ENCODE measurements around the gene ARID3C.

The ARID3C gene

DNA sequence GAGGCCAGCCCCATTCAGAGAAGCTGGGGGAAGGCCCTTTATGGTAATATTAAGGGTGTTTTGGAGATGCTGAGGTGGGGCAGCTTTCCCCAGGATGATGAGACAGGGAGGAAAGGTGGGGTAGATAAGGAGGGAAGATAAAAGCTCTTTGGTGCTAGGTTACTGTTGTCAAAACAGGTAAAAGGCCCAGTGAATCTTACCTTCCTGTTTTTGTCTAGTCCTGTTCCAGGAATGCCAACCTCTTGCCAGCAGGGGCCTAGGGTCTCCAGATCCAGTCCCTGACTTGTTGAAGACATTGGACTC lies 34.4 kb upstream of the ARID3C start:
- peaks cover 6% of the 10 kb centered on the region for H3K4me1 ChIP-seq (ENCODE audit: insufficient read depth, low read length)
- no peak overlapping the region for H3K9ac ChIP-seq (ENCODE audit: low read depth, low read length)
- no peaks in the 10 kb centered on the region for H3K9me3 ChIP-seq (ENCODE audit: insufficient read depth, low read depth, low read length)
- no peak overlapping the region for H3K4me3 ChIP-seq (ENCODE audit: low read length)
- no peaks in the 10 kb centered on the region for H3K27me3 ChIP-seq (ENCODE audit: insufficient read depth, low read length)
- H3K27ac ChIP-seq (ENCODE audit: low read depth, low read length), result no peak overlapping the region
- peaks cover 2% of the 10 kb centered on the region; the same call in 1 of the 2 replicates for H3K36me3 ChIP-seq (ENCODE audit: insufficient read depth, low read length)

DNA sequence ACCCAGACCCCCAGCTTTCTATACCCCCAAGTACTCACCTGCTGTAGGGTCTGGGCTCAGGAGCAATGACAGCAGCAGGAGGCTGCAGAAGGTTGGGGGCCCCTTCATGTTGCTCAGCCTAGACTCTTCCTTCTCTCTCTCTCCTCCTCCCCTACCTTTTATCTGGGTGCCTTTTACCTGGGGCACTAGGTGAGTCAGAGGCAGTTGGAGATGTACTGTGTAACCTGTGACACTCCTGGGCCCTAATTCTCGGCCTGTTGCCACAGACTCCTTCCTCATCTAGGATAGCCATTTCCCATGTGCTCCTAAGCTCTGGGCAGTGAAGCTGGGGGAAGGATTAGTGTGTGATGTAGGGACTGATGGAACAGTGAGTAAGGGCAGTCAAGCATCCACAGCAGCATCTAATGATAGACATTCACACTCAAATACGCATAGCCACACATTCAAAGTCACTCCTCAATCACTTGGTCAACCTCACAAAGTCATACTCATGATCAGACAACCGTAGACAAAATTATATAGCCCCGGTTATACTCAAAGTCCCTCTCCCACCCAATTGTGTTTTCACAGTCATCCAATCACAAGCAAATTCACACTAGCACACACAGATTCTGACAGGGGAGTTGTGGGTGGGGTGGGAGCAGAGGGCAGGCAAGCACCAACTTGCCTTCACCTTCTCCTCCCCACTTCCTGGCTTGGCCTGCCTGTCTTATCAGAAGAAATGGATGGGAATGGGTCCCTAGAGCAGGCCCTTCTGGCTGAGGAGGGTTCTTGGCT lies 33.8 kb upstream of the ARID3C start, which contains the start of gene CCL27:
CCL27 (minus strand) TSS at position 132 of the 777 bp plus-strand sequence; CDS start at position 108, 24 bp downstream.
- Histone ChIP-seq H3K27me3 (ENCODE audit: insufficient read depth, low read length) (no peaks in the 10 kb centered on the region), H3K9me3 (ENCODE audit: insufficient read depth, low read depth, low read length) (no peaks in the 10 kb centered on the region), H3K9ac (ENCODE audit: low read depth, low read length) (no peak within 1 kb of the TSS), H3K4me3 (ENCODE audit: low read length) (no peak within 1 kb of the TSS), H3K27ac (ENCODE audit: low read depth, low read length) (no peak within 1 kb of the TSS), H3K4me1 (ENCODE audit: insufficient read depth, low read length) (peaks cover 6% of the 10 kb centered on the region), H3K36me3 (ENCODE audit: insufficient read depth, low read length) (no peaks in the 10 kb centered on the region)
- 93% methylated on average over 4 of the region's 4 CpGs for WGBS

DNA sequence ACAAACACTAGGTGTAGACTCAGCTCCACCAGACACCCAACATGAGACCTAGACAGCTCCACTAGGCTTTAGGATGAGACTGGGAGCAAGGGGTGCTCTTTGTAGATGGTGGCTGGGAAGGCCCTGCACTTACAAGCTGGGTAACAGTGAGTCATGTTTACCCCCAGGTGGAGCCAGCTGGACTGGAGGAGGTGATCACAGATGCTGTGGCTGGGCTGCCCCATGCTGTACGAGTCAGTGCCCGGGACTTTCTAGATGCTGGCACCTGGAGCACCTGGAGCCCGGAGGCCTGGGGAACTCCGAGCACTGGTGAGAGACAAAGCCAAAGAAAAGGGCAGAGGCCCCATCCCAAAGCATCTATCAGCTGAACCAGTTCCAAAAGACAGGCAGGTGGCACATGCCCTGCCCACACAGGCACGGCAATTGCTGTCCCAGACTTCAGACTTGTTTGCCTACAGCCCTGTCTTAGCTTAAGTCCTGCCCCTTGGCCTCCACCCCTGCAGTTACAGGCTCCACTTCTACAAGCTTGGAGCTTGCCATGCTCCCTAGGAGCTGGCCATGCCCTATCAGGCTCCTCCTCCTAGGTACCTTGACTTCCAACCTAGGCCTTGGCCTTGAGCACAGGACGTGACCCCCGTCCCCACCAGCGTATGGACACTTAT lies 30.9 kb upstream of the ARID3C start:
- H3K9me3 ChIP-seq (ENCODE audit: insufficient read depth, low read depth, low read length), result no peaks in the 10 kb centered on the region
- no peak overlapping the region for H3K4me3 ChIP-seq (ENCODE audit: low read length)
- 91% methylated on average over 8 of the region's 8 CpGs for WGBS
- no peak overlapping the region for H3K9ac ChIP-seq (ENCODE audit: low read depth, low read length)
- peaks cover 4% of the 10 kb centered on the region for H3K4me1 ChIP-seq (ENCODE audit: insufficient read depth, low read length)
- no peaks in the 10 kb centered on the region for H3K36me3 ChIP-seq (ENCODE audit: insufficient read depth, low read length)
- no peak overlapping the region for H3K27ac ChIP-seq (ENCODE audit: low read depth, low read length)
- H3K27me3 ChIP-seq (ENCODE audit: insufficient read depth, low read length), result no peaks in the 10 kb centered on the region

DNA sequence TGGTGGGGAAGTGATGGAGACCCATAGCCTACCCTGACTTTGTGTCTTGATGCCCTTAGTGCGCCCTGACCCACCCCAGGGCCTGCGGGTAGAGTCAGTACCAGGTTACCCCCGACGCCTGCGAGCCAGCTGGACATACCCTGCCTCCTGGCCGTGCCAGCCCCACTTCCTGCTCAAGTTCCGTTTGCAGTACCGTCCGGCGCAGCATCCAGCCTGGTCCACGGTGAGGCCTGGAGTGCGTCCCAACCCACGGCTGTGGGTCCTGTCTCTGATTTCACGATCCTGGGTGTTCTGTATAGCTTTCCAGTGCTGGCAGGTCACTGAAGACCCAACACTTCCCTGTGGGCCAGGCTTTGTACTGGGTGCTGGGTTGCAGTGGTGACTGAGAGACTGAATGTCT lies 29.6 kb upstream of the ARID3C start:
- peaks cover 6% of the 10 kb centered on the region for H3K4me1 ChIP-seq (ENCODE audit: insufficient read depth, low read length)
- no peak overlapping the region for H3K27ac ChIP-seq (ENCODE audit: low read depth, low read length)
- H3K9ac ChIP-seq (ENCODE audit: low read depth, low read length), result no peak overlapping the region
- no peaks in the 10 kb centered on the region for H3K36me3 ChIP-seq (ENCODE audit: insufficient read depth, low read length)
- no peaks in the 10 kb centered on the region for H3K27me3 ChIP-seq (ENCODE audit: insufficient read depth, low read length)
- no peak overlapping the region for H3K4me3 ChIP-seq (ENCODE audit: low read length)
- H3K9me3 ChIP-seq (ENCODE audit: insufficient read depth, low read depth, low read length), result no peaks in the 10 kb centered on the region
- 94% methylated on average over 14 of the region's 14 CpGs for WGBS

DNA sequence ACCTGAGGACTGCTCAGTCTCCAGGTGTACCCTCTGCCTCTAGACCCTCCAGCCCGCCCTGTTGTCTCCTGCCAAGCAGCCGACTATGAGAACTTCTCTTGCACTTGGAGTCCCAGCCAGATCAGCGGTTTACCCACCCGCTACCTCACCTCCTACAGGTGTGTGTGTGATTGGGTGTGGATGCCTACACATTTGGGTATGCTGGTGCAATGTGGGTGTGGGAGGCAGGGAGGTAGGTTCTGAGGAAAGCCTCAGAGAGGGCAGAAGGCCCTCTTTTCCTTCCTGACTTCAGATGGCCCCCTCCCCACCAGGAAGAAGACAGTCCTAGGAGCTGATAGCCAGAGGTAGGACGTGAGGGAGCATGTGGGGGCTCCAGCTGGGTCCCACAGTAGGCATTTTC lies 28.1 kb upstream of the ARID3C start:
- Histone ChIP-seq H3K9me3 (ENCODE audit: insufficient read depth, low read depth, low read length) (no peaks in the 10 kb centered on the region), H3K9ac (ENCODE audit: low read depth, low read length) (no peak overlapping the region), H3K4me1 (ENCODE audit: insufficient read depth, low read length) (peaks cover 19% of the 10 kb centered on the region), H3K4me3 (ENCODE audit: low read length) (no peak overlapping the region), H3K27me3 (ENCODE audit: insufficient read depth, low read length) (no peaks in the 10 kb centered on the region), H3K36me3 (ENCODE audit: insufficient read depth, low read length) (no peaks in the 10 kb centered on the region), H3K27ac (ENCODE audit: low read depth, low read length) (no peak overlapping the region)
- WGBS, result 95% methylated on average over 5 of the region's 5 CpGs

DNA sequence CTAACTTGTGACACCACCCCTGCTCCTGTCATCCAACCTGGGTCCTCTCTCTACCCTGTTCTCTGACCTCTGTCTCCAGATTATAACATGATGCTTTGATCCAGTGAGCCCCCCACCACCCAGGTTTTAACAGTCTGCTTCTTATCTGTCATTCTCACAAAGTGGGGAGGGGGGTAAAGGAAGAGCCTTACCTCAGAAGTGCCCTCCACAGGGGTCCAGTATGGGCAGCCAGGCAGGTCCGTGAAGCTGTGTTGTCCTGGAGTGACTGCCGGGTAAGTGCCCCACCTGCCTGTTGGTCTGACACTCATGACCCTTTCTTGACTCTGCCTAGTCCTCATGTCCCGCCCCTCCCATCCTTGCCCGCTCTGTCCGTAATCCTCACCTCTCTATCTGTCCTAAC lies 26.5 kb upstream of the ARID3C start:
- 66% methylated on average over 5 of the region's 5 CpGs for WGBS
- Histone ChIP-seq H3K36me3 (ENCODE audit: insufficient read depth, low read length) (peaks cover 2% of the 10 kb centered on the region; the same call in 1 of the 2 replicates), H3K27ac (ENCODE audit: low read depth, low read length) (no peak overlapping the region), H3K27me3 (ENCODE audit: insufficient read depth, low read length) (no peaks in the 10 kb centered on the region), H3K4me3 (ENCODE audit: low read length) (no peak overlapping the region), H3K9ac (ENCODE audit: low read depth, low read length) (no peak overlapping the region), H3K4me1 (ENCODE audit: insufficient read depth, low read length) (peaks cover 19% of the 10 kb centered on the region), H3K9me3 (ENCODE audit: insufficient read depth, low read depth, low read length) (no peaks in the 10 kb centered on the region)

DNA sequence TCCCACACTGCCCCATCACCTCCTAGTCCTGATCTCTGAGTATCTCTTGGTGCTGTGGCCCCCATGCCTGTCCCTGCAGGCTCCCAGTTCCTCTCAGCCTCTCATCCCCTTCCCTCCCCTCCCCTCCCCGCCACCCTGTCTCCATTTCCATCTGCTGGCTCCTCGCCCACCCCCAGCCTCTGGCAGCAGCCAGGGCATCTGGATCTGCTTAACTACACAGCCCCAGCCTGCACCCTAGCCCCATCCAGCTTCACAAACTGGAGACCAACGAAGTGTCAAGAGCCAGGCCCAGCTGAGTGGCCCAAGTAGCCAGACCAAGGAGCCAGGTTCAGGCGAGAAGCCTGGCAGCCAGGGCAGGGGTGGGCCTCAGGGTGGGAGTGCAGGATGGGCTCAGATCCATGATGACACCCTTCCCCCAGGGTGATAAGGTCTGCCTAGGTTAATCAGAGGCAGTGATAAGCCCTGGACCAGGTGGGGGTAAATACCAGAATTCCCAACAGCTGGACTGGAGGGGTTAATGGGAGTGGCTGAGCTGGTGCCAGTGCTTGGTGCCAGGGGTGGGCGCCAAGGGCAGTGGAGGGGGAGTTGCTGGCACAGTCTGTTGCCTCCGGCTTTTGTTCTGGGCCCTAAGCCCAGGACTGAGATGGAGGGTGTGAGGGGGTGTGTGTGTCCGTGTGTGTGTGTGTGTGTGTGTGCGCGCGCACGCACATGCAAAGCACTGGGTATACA lies 25.6 kb upstream of the ARID3C start:
- Histone ChIP-seq H3K9ac (ENCODE audit: low read depth, low read length) (no peak overlapping the region), H3K4me1 (ENCODE audit: insufficient read depth, low read length) (peaks cover 19% of the 10 kb centered on the region), H3K27me3 (ENCODE audit: insufficient read depth, low read length) (no peaks in the 10 kb centered on the region), H3K36me3 (ENCODE audit: insufficient read depth, low read length) (peaks cover 11% of the 10 kb centered on the region), H3K27ac (ENCODE audit: low read depth, low read length) (no peak overlapping the region), H3K4me3 (ENCODE audit: low read length) (no peak overlapping the region), H3K9me3 (ENCODE audit: insufficient read depth, low read depth, low read length) (no peaks in the 10 kb centered on the region)
- WGBS, result 76% methylated on average over 7 of the region's 11 CpGs

DNA sequence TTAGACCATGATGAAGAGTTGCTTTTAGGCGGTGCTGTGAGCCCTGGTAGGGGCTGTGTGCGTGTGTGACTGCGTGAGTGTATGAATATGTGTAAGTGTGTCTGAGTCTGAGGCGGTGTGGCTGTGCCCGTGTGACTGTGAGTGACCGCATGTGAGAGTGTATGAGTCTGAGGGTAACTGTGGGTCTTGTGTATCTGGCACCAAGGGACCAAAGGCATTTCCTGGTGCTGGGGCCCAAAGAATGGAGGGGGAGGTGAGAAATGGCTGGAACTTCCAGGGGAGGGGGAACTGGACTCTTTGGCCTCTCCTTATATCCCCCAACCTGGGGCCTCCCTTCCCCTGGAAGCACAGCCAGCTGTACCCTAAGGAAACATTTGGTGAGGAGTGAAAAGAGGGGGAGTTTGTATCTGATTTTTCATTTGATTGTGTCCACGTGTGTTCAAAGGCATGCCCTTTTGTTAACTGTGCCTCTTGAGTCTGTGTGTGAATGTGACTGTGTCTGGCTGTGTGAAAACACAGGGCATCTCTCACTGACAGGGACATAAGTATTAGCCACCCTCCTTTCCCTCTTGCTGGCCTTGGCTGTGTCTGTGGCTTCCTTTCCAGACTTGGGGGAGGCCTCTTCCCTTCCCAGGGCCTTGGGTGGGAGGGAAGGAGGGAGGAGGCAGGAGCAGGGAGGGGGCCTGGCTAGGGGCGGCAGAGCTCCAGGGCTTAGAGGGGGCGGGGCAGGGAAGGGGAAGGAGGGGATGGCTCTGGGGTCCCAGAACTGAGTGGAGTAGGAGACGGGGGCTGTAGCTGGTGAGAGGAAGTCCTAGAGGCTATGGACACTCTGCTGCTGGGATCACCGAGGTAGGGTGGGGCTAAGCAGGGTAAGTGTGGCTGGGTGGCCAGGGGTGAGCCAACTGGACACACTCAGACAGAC lies 24.5 kb upstream of the ARID3C start:
- Histone ChIP-seq H3K4me3 (ENCODE audit: low read length) (no peak overlapping the region), H3K4me1 (ENCODE audit: insufficient read depth, low read length) (peaks cover 19% of the 10 kb centered on the region), H3K9ac (ENCODE audit: low read depth, low read length) (no peak overlapping the region), H3K27ac (ENCODE audit: low read depth, low read length) (no peak overlapping the region), H3K36me3 (ENCODE audit: insufficient read depth, low read length) (peaks cover 22% of the 10 kb centered on the region), H3K9me3 (ENCODE audit: insufficient read depth, low read depth, low read length) (no peaks in the 10 kb centered on the region), H3K27me3 (ENCODE audit: insufficient read depth, low read length) (no peaks in the 10 kb centered on the region)
- 64% methylated on average over 11 of the region's 11 CpGs for WGBS

DNA sequence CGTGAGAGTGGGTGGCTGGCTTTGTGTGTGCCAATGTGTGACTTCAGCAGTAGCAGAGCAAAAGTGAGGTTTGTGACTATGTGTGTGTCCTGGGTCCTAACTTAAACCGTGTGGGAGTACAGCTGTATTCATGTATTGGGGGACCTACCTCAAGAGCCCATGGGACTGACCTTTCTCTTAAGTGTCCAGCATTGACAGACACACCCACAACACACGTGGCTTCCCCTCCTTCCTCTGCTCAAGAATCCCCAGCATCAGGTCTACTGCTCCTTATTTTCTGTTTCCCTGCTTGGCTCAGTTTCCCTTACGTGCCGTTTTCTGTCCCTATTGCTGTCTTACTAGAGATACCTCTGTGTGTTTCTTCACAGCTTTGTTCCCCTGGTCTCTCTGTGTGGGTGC lies 23.7 kb upstream of the ARID3C start:
- H3K9ac ChIP-seq (ENCODE audit: low read depth, low read length), result no peak overlapping the region
- peaks cover 23% of the 10 kb centered on the region for H3K4me1 ChIP-seq (ENCODE audit: insufficient read depth, low read length)
- 67% methylated on average over 5 of the region's 5 CpGs for WGBS

DNA sequence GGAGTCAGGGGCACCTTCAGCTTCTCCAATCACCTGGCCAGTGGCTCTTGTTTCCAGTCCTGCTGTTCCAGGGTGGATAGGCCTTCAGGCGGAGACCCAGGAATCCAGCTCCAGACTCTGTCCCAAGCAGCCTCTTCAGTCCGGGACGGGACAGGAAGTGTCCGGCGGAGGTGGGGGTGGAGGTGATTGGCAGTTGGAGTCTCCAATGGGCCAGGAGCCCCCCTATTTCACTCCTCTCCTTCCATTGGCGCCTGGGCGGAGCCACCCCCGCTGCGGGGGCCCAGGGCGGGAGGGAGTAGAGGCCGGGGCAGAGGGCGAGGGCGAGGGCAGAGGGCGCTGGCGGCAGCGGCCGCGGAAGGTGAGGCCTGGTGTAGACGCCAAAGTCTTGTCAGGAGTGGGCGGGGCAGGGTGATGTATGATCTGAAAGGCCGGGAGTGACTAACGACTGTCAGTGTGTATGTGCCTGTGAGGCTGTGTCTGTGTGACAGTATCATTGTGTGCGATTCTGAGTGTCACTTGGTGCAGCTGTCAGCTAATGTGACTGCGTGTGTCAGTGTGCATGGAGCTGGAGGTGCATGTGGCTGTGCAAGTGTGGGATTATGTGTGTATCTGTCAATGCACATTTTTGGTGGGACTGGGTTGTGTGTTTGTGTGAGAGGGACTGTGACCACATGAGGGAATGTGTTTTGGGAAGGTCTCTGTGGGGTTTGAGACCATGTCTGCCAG lies 23.2 kb upstream of the ARID3C start, which contains the start of gene IL11RA:
IL11RA (plus strand) TSS at position 310 of the 726 bp plus-strand sequence. CDS start 3,033 bp downstream, outside the sequence.
- Histone ChIP-seq H3K4me3 (ENCODE audit: low read length) (peak within 1 kb of the TSS; percentile 57), H3K4me1 (ENCODE audit: insufficient read depth, low read length) (peaks cover 27% of the 10 kb centered on the region), H3K9ac (ENCODE audit: low read depth, low read length) (peak within 1 kb of the TSS; percentile 45; the same call in 1 of the 2 replicates), H3K36me3 (ENCODE audit: insufficient read depth, low read length) (peaks cover 24% of the 10 kb centered on the region), H3K27ac (ENCODE audit: low read depth, low read length) (no peak within 1 kb of the TSS), H3K27me3 (ENCODE audit: insufficient read depth, low read length) (no peaks in the 10 kb centered on the region), H3K9me3 (ENCODE audit: insufficient read depth, low read depth, low read length) (no peaks in the 10 kb centered on the region)
- 5% methylated on average over 22 of the region's 24 CpGs for WGBS

More for the DNA sequence above, 23.7 kb upstream of the ARID3C start:
- Histone ChIP-seq H3K27ac (ENCODE audit: low read depth, low read length) (no peak overlapping the region), H3K36me3 (ENCODE audit: insufficient read depth, low read length) (peaks cover 24% of the 10 kb centered on the region), H3K27me3 (ENCODE audit: insufficient read depth, low read length) (no peaks in the 10 kb centered on the region), H3K9me3 (ENCODE audit: insufficient read depth, low read depth, low read length) (no peaks in the 10 kb centered on the region), H3K4me3 (ENCODE audit: low read length) (peak overlapping the region; percentile 27)

All from HUES64 (cell line).